K562 (cell line): ENCODE measurements around the gene DYNLT2. TPM values are rescaled to one million over a fixed set of nuclear protein-coding genes. Genes with fewer than 3 reads are reported as not detected.

Source experiments
- ATAC-seq: fragments of 200-7000 bp; cut with Tn5 transposase; 3 replicates; pipeline ENCODE4 v1.9.1; 2020; ENCODE audit warnings: moderate library complexity
- BruUV-seq: library from RNA; stranded (reverse); fragments of 400-500 nt; replicated peaks from 2 replicates; lab custom pipeline; 2021; lab: Mats Ljungman, UMichigan
- CTCF ChIA-PET: fragments of 300-600 bp; formaldehyde crosslinking; extraction: SDS; loops from one replicate; lab custom pipeline; 2021; ENCODE audit warnings: low intra/inter-chr PET ratio; lab: Yijun Ruan, JAX
- POLR2A ChIA-PET: fragments of 300-600, 350-650 bp; sonication (Branson Sonifier 250); formaldehyde crosslinking; extraction: SDS; loops from one replicate; lab custom pipeline; 2021; ENCODE audit warnings: antibody characterized with exemption, inconsistent platforms; lab: Yijun Ruan, JAX
- DNase-seq, 4 experiments: peaks; one replicate each; pipeline versions ENCODE4 v3.0.0 to v3.0.0-alpha.2; 2011 to 2018; ENCODE audit warnings: low spot score in 3 of 4, mixed read lengths in 3 of 4; ENCODE audit errors: extremely low read depth in 1 of 4
- FAIRE-seq: peaks from 2 replicates; lab custom pipeline; 2011; peaks lifted over from hg19 to GRCh38; lab: Jason Lieb, UNC
- H2AFZ ChIP-seq: 2 replicates; pipeline ENCODE4 v1.6.0; 2011; ENCODE audit warnings: low read depth, low read length, control low read depth, inconsistent platforms
- H3K27ac ChIP-seq: fragments of 200-600 bp; 3 replicates; pipeline ENCODE4 v1.8.0; 2011; ENCODE audit warnings: low read depth, mild to moderate bottlenecking, control low read depth, inconsistent platforms, low read length, moderate library complexity, mixed read lengths; ENCODE audit errors: extremely low read depth
- H3K27me3 ChIP-seq, 2 experiments: fragments of 300-600 bp in 1 of 2; 2 replicates in 1 of 2; 3 replicates in 1 of 2; pipeline versions ENCODE4 v1.6.0 to v1.8.0; 2011; ENCODE audit warnings: inconsistent platforms in 2 of 2, low read length in 2 of 2, mild to moderate bottlenecking in 1 of 2, mixed read lengths in 1 of 2, moderate library complexity in 1 of 2; ENCODE audit not compliant: control insufficient read depth in 2 of 2, insufficient read depth in 2 of 2
- H3K36me3 ChIP-seq: fragments of 300-600 bp; 3 replicates; pipeline ENCODE4 v1.8.0; 2011; ENCODE audit warnings: mild to moderate bottlenecking, low read length, inconsistent platforms; ENCODE audit not compliant: control insufficient read depth, insufficient read depth
- H3K4me1 ChIP-seq, 2 experiments: fragments of 200-600 bp in 1 of 2; replicated peaks in 1 of 2; 2 replicates in 1 of 2; 3 replicates in 1 of 2; pipeline versions ENCODE4 v1.5.1 to v1.8.0; 2011; ENCODE audit warnings: inconsistent platforms in 2 of 2, low read length in 2 of 2, mild to moderate bottlenecking in 1 of 2, mixed read lengths in 1 of 2, moderate library complexity in 1 of 2; ENCODE audit not compliant: control insufficient read depth in 2 of 2, insufficient read depth in 2 of 2
- H3K4me2 ChIP-seq: 2 replicates; pipeline ENCODE4 v1.6.1; 2011; ENCODE audit warnings: low read length, control low read depth, inconsistent platforms, mixed read lengths; ENCODE audit not compliant: insufficient read depth
- H3K4me3 ChIP-seq: fragments of 200-600 bp; sonication (generic), shearing (Covaris generic); 2 replicates; pipeline ENCODE4 v1.5.1; 2016; ENCODE audit warnings: control low read depth, inconsistent platforms
- H3K79me2 ChIP-seq: fragments of 200-600 bp; 3 replicates; pipeline ENCODE4 v1.8.0; 2011; ENCODE audit warnings: low read length, inconsistent platforms; ENCODE audit not compliant: control insufficient read depth, insufficient read depth
- H3K9ac ChIP-seq, 2 experiments: 2 replicates each; pipeline versions ENCODE4 v1.6.0 to v1.6.1; 2011; ENCODE audit warnings: low read depth in 2 of 2, low read length in 2 of 2, control low read depth in 1 of 2, inconsistent platforms in 1 of 2, mild to moderate bottlenecking in 1 of 2, mixed read lengths in 1 of 2; ENCODE audit not compliant: insufficient read depth in 1 of 2
- H3K9me1 ChIP-seq: one replicate; pipeline ENCODE4 v1.6.0; 2011; ENCODE audit warnings: inconsistent platforms, mild to moderate bottlenecking, low read length, moderate library complexity; ENCODE audit not compliant: control insufficient read depth, insufficient read depth
- H3K9me3 ChIP-seq: replicated peaks from 2 replicates; pipeline ENCODE4 v1.5.1; 2011; ENCODE audit warnings: low read depth, low read length, inconsistent platforms; ENCODE audit not compliant: control insufficient read depth, insufficient read depth
- H4K20me1 ChIP-seq: replicated peaks from 2 replicates; pipeline ENCODE4 v1.6.1; 2011; ENCODE audit warnings: low read length, inconsistent platforms, mixed read lengths; ENCODE audit not compliant: control insufficient read depth, insufficient read depth
- ELK1 ChIP-seq: sonication (generic); formaldehyde crosslinking; IDR thresholded peaks from 2 replicates; pipeline ENCODE4 v1.8.1; 2022; ENCODE audit warnings: missing genetic modification reagents
- IFI16 ChIP-seq: fragments of 250-450 bp; sonication (Bioruptor Pico); IDR thresholded peaks from 2 replicates; pipeline ENCODE4 v2.1.2; 2022; ENCODE audit warnings: mild to moderate bottlenecking, inconsistent platforms
- SREBF1 ChIP-seq: fragments of 150-350 bp; IDR thresholded peaks from 2 replicates; pipeline ENCODE4 v1.6.1; 2014; ENCODE audit warnings: antibody characterized with exemption, low read depth, low read length, borderline replicate concordance
- TBP ChIP-seq: optimal IDR thresholded peaks from 2 replicates; pipeline ENCODE3; 2011; ENCODE audit warnings: low read depth, low read length, improper control_type of control experiment
- XRCC3 ChIP-seq: fragments of 450-650 bp; IDR thresholded peaks from 2 replicates; pipeline ENCODE4 v1.6.1; 2017; ENCODE audit warnings: mild to moderate bottlenecking, moderate library complexity
- ZBTB17 ChIP-seq: fragments of 450-650 bp; formaldehyde crosslinking; IDR thresholded peaks from 2 replicates; pipeline ENCODE4 v1.4.0; 2020; ENCODE audit warnings: mild to moderate bottlenecking
- ZNF197 ChIP-seq: fragments of 200-800 bp; sonication (Bioruptor generic); IDR thresholded peaks from 2 replicates; pipeline ENCODE4 v1.6.1; 2016; ENCODE audit warnings: low read depth, missing genetic modification characterization, missing compliant biosample characterization
- ZNF263 ChIP-seq: sonication (generic); formaldehyde crosslinking; IDR thresholded peaks from 2 replicates; pipeline ENCODE4 v1.8.0; 2022; ENCODE audit warnings: mild to moderate bottlenecking, missing genetic modification reagents, borderline replicate concordance
- ZNF408 ChIP-seq: fragments of 250-450 bp; sonication (Bioruptor Pico); IDR thresholded peaks from 2 replicates; pipeline ENCODE4 v1.4.0; 2020; ENCODE audit warnings: low read depth, mild to moderate bottlenecking, moderate library complexity
- ZNF668 ChIP-seq: fragments of 250-450 bp; sonication (Bioruptor Pico); IDR thresholded peaks from 2 replicates; pipeline ENCODE4 v1.8.0; 2022; ENCODE audit warnings: mild to moderate bottlenecking, inconsistent platforms
- WGBS: fragments of 100-300 bp; shearing (Covaris generic); methylation state at CpG from one replicate; pipeline ENCODE4 v1.1.6; 2016; ENCODE audit warnings: low coverage, mixed read lengths; ENCODE audit not compliant: insufficient coverage; ENCODE audit errors: missing lambda C conversion rate; 5-methylcytosine and 5-hydroxymethylcytosine counted together
- in situ Hi-C: fragments of 300-500 bp; cut with MboI; formaldehyde crosslinking; loops from 4 replicates; pipeline ENCODE4 v1.15.0; 2018; ENCODE audit warnings: inconsistent platforms, mixed read lengths
- intact Hi-C: fragments of 100-400 bp; cut with micrococcal nuclease; formaldehyde crosslinking; loops from 2 replicates; pipeline ENCODE4 v1.14.2; 2022
- polyA plus RNA-seq, 8 experiments: library from polyadenylated mRNA; depleted of rRNA in 4 of 8; stranded (reverse) in 5 of 8; unstranded in 3 of 8; fragments of >200 nt; fragmentation: Nextera tagmentation in 2 of 8; fragmentation: Illumina TruSeq in 1 of 8; extraction: Ambion mirVana in 2 of 8; extraction: Trizol in 1 of 8; gene quantifications; 2 replicates each; pipeline versions ENCODE4 v1.2.1 to v1.2.3, GENCODE V29; 2011 to 2014; ENCODE audit warnings: inconsistent platforms in 1 of 8, missing spikeins in 1 of 8
- total RNA-seq, 7 experiments: library from RNA; depleted of rRNA in 6 of 7; stranded (reverse); fragments of >200 nt in 6 of 7; fragmentation: Illumina TruSeq in 2 of 7; extraction: Trizol in 2 of 7; gene quantifications; 2 replicates each; pipeline versions ENCODE4 v1.2.1 to v1.2.3, GENCODE V29; 2011 to 2021; ENCODE audit warnings: low replicate concordance in 1 of 7

The DYNLT2 gene
- total and polyA plus RNA-seq, 9 of the 15 experiments (the other 6 are each of a cell fraction or from before 2014, with no cell fraction given) = 2.0 to 12.8 (median 6.3) TPM

DNA sequence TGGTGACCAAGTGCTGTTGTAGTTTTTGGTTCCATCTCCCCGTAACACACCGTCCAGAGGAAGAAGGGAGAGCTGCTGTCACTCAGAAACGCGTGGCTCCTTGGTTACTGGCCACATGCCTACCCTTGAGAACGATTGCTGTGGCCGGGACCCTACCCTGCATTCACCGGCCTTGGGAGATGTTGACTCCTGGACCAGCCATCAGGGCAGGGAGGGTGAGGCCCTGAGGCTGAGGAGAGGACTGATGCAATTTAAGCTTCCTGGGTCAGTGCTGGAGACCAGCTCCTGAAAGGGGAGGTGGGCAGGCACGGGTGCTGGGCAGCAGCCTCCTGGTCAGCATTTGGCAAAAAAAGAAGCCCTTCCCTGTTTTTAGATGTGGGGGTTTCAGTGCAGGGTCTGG, 31.6 kb upstream of the DYNLT2 start:
- ChIA-PET POLR2A (interaction anchor here (0.6 to 2.9 kb wide), 3 partner anchors 11 to 158 kb away, joined by 3 to 8 read pairs (median 3); no protein-coding TSS in a partner anchor), CTCF (no interaction called here)
- Histone ChIP-seq H3K79me2 (no peaks in the 10 kb centered on the region), H3K9me1 (no peaks in the 10 kb centered on the region), H3K4me1 (peaks cover 0 to 3% of the 10 kb centered on the region in 2 experiments; a peak in 1 of 5 replicates), H3K9me3 (no peaks in the 10 kb centered on the region), H3K4me2 (no peak overlapping the region), H2AFZ (no peak overlapping the region), H4K20me1 (no peaks in the 10 kb centered on the region), H3K27ac (no peak overlapping the region), H3K36me3 (peaks cover 3% of the 10 kb centered on the region; the same call in 1 of the 3 replicates), H3K9ac (no peak overlapping the region), H3K4me3 (no peak overlapping the region), H3K27me3 (peaks cover 14 to 29% of the 10 kb centered on the region in 2 experiments; a peak in 4 of 5 replicates)
- DNase-seq = no peak
- WGBS = 49% methylated on average over 8 of the region's 8 CpGs
- ATAC-seq = no peak
- no peak for TF ChIP-seq XRCC3
- no peak for TF ChIP-seq ZNF408 (CRISPR knock-in tag)
- TF ChIP-seq TBP = no peak
- TF ChIP-seq ELK1 = no peak
- no peak for TF ChIP-seq ZNF668 (CRISPR knock-in tag)
- no peak for TF ChIP-seq ZNF197
- TF ChIP-seq ZBTB17 = no peak
- TF ChIP-seq SREBF1 = no peak
- no peak for TF ChIP-seq IFI16
- no peak for TF ChIP-seq ZNF263 (CRISPR knock-in tag)
- BruUV-seq = no TSS peak
- in situ Hi-C loops (no loop called here), intact Hi-C loops (no loop called here)
- no peak for FAIRE-seq
